ENCODE results near the gene GFRA3. TPM values are rescaled to one million over a fixed set of nuclear protein-coding genes. Genes with fewer than 3 reads are reported as not detected.

Gene GFRA3
- polyA plus RNA-seq, 2 of the 4 experiments (the other 2 are of a cell fraction) = 0.04 to 0.08 TPM

- TF ChIP-seq HMGXB4 (CRISPR knock-in tag; IDR thresholded peaks at IDR 0.05; ENCODE audit: borderline replicate concordance) (no peak), FOXS1 (CRISPR knock-in tag; IDR thresholded peaks at IDR 0.05) (no peak), HOXB13 (CRISPR knock-in tag; IDR thresholded peaks at IDR 0.05; ENCODE audit: low read depth) (no peak), JUNB (IDR thresholded peaks at IDR 0.05) (no peak), ZSCAN20 (CRISPR knock-in tag; IDR thresholded peaks at IDR 0.05) (no peak), HOXA7 (CRISPR knock-in tag; IDR thresholded peaks at IDR 0.05) (no peak)
Measured at GRCh38 chr5:138210985-138211384, 63.4 kb downstream of the GFRA3 start (continued).

Other genes with a start within 250 kb of the GFRA3 start
- gene FAM13B, start 241.5 kb downstream of the GFRA3 start, polyA plus RNA-seq (2011; rRNA removed) = 12.2 and 15.1 TPM in 2 replicates
- gene FAM13B, start 241.5 kb downstream of the GFRA3 start, polyA plus RNA-seq (2017; fragmentation: RNase III; extraction: RNeasy Plus Mini Kit Qiagen cat#74134 plus additional on column Dnase treatment) = 14.9 to 17.4 TPM (median 15.4 TPM) in 3 replicates
- gene WNT8A, start 190.6 kb downstream of the GFRA3 start, polyA plus RNA-seq (2011; rRNA removed) = not detected in 2 replicates
- gene WNT8A, start 190.6 kb downstream of the GFRA3 start, polyA plus RNA-seq (2017; fragmentation: RNase III; extraction: RNeasy Plus Mini Kit Qiagen cat#74134 plus additional on column Dnase treatment) = not detected in 3 replicates
- not detected in 2 replicates for gene NME5, start 135.2 kb downstream of the GFRA3 start, polyA plus RNA-seq (2011; rRNA removed)
- not detected in 3 replicates for gene NME5, start 135.2 kb downstream of the GFRA3 start, polyA plus RNA-seq (2017; fragmentation: RNase III; extraction: RNeasy Plus Mini Kit Qiagen cat#74134 plus additional on column Dnase treatment)
- 82.3 and 85.8 TPM in 2 replicates for gene BRD8, start 96.0 kb downstream of the GFRA3 start, polyA plus RNA-seq (2011; rRNA removed)
- 65.7 to 75.6 TPM (median 65.7 TPM) in 3 replicates for gene BRD8, start 96.0 kb downstream of the GFRA3 start, polyA plus RNA-seq (2017; fragmentation: RNase III; extraction: RNeasy Plus Mini Kit Qiagen cat#74134 plus additional on column Dnase treatment)
- gene KIF20A, start 95.5 kb downstream of the GFRA3 start, polyA plus RNA-seq (2011; rRNA removed) = 37.4 and 42.2 TPM in 2 replicates
- gene KIF20A, start 95.5 kb downstream of the GFRA3 start, polyA plus RNA-seq (2017; fragmentation: RNase III; extraction: RNeasy Plus Mini Kit Qiagen cat#74134 plus additional on column Dnase treatment) = 45.0 to 51.4 TPM (median 49.1 TPM) in 3 replicates
- 61.7 and 70.3 TPM in 2 replicates for gene CDC23, start 61.3 kb downstream of the GFRA3 start, polyA plus RNA-seq (2011; rRNA removed)
- gene CDC23, start 61.3 kb downstream of the GFRA3 start, polyA plus RNA-seq (2017; fragmentation: RNase III; extraction: RNeasy Plus Mini Kit Qiagen cat#74134 plus additional on column Dnase treatment) = 35.5 to 37.5 TPM (median 37.1 TPM) in 3 replicates
- gene CDC25C, start 57.2 kb upstream of the GFRA3 start, polyA plus RNA-seq (2011; rRNA removed) = 19.3 and 20.5 TPM in 2 replicates
- 11.2 to 12.7 TPM (median 12.6 TPM) in 3 replicates for gene CDC25C, start 57.2 kb upstream of the GFRA3 start, polyA plus RNA-seq (2017; fragmentation: RNase III; extraction: RNeasy Plus Mini Kit Qiagen cat#74134 plus additional on column Dnase treatment)
- gene FAM53C, start 63.6 kb upstream of the GFRA3 start, polyA plus RNA-seq (2011; rRNA removed) = 24.5 and 24.9 TPM in 2 replicates
- 21.9 to 25.7 TPM (median 24.7 TPM) in 3 replicates for gene FAM53C, start 63.6 kb upstream of the GFRA3 start, polyA plus RNA-seq (2017; fragmentation: RNase III; extraction: RNeasy Plus Mini Kit Qiagen cat#74134 plus additional on column Dnase treatment)
- 50.6 and 52.5 TPM in 2 replicates for gene KDM3B, start 78.1 kb upstream of the GFRA3 start, polyA plus RNA-seq (2011; rRNA removed)
- gene KDM3B, start 78.1 kb upstream of the GFRA3 start, polyA plus RNA-seq (2017; fragmentation: RNase III; extraction: RNeasy Plus Mini Kit Qiagen cat#74134 plus additional on column Dnase treatment) = 35.4 to 38.1 TPM (median 37.4 TPM) in 3 replicates
- gene REEP2, start 164.4 kb upstream of the GFRA3 start, polyA plus RNA-seq (2011; rRNA removed) = 4.6 and 9.3 TPM in 2 replicates
- 5.0 to 6.1 TPM (median 5.1 TPM) in 3 replicates for gene REEP2, start 164.4 kb upstream of the GFRA3 start, polyA plus RNA-seq (2017; fragmentation: RNase III; extraction: RNeasy Plus Mini Kit Qiagen cat#74134 plus additional on column Dnase treatment)
- 49.3 and 63.5 TPM in 2 replicates for gene EGR1, start 190.9 kb upstream of the GFRA3 start, polyA plus RNA-seq (2011; rRNA removed)
- gene EGR1, start 190.9 kb upstream of the GFRA3 start, polyA plus RNA-seq (2017; fragmentation: RNase III; extraction: RNeasy Plus Mini Kit Qiagen cat#74134 plus additional on column Dnase treatment) = 0.45 to 0.59 TPM (median 0.49 TPM) in 3 replicates